ENCODE measurements around the gene EEF1AKMT2.

Gene EEF1AKMT2

GRCh38 chr10:124741922-124742412 lies 49.7 kb downstream of the EEF1AKMT2 start:
- Histone ChIP-seq H3K36me3 (replicated peaks) (no peaks in the 10 kb centered on the region), H3K27me3 (replicated peaks) (no peaks in the 10 kb centered on the region), H3K27ac (no peak overlapping the region), H3K4me3 (ENCODE audit: low read depth, low read length) (no peak overlapping the region)
- DNase-seq, result no peak
- TF ChIP-seq CTCF (IDR thresholded peaks at IDR 0.05; ENCODE audit: low read depth, low read length, missing control alignments), result no peak
- in situ Hi-C loops (cut with HindIII; ENCODE audit: low pct_ligation_motif_present, low sequenced_read_pairs), result no loop called here

GRCh38 chr10:124741281-124741921 lies 50.3 kb downstream of the EEF1AKMT2 start:
- Histone ChIP-seq H3K27ac (no peak overlapping the region), H3K4me3 (ENCODE audit: low read depth, low read length) (no peak overlapping the region), H3K27me3 (replicated peaks) (no peaks in the 10 kb centered on the region), H3K36me3 (replicated peaks) (no peaks in the 10 kb centered on the region)
- peak; percentile 69 for DNase-seq
- peak; percentile 87 for TF ChIP-seq CTCF (IDR thresholded peaks at IDR 0.05; ENCODE audit: low read depth, low read length, missing control alignments)
- in situ Hi-C loops (cut with HindIII; ENCODE audit: low pct_ligation_motif_present, low sequenced_read_pairs), result no loop called here

- H3K4me3 ChIP-seq (ENCODE audit: low read depth, low read length), result no peak overlapping the region
- in situ Hi-C loops (cut with HindIII; ENCODE audit: low pct_ligation_motif_present, low sequenced_read_pairs), result no loop called here
These were observed 51.1 kb downstream of the EEF1AKMT2 start for GRCh38 chr10:124740369-124741280.

GRCh38 chr10:124739986-124740368 lies 51.7 kb downstream of the EEF1AKMT2 start:
- in situ Hi-C loops (cut with HindIII; ENCODE audit: low pct_ligation_motif_present, low sequenced_read_pairs), result no loop called here
- no peak for DNase-seq
- Histone ChIP-seq H3K27ac (no peak overlapping the region), H3K36me3 (replicated peaks) (no peaks in the 10 kb centered on the region), H3K27me3 (replicated peaks) (no peaks in the 10 kb centered on the region), H3K4me3 (ENCODE audit: low read depth, low read length) (no peak overlapping the region)
- TF ChIP-seq CTCF (IDR thresholded peaks at IDR 0.05; ENCODE audit: low read depth, low read length, missing control alignments), result no peak

More at GRCh38 chr10:124740369-124741280, 51.1 kb downstream of the EEF1AKMT2 start:
- no peak for DNase-seq
- TF ChIP-seq CTCF (IDR thresholded peaks at IDR 0.05; ENCODE audit: low read depth, low read length, missing control alignments), result no peak
- Histone ChIP-seq H3K27ac (no peak overlapping the region), H3K36me3 (replicated peaks) (no peaks in the 10 kb centered on the region), H3K27me3 (replicated peaks) (no peaks in the 10 kb centered on the region)

GRCh38 chr10:124739119-124739921 lies 52.4 kb downstream of the EEF1AKMT2 start:
- DNase-seq, result no peak
- TF ChIP-seq CTCF (IDR thresholded peaks at IDR 0.05; ENCODE audit: low read depth, low read length, missing control alignments), result no peak
- no peaks in the 10 kb centered on the region for H3K36me3 ChIP-seq (replicated peaks)
- no peak overlapping the region for H3K4me3 ChIP-seq (ENCODE audit: low read depth, low read length)
- H3K27me3 ChIP-seq (replicated peaks), result no peaks in the 10 kb centered on the region
- in situ Hi-C loops (cut with HindIII; ENCODE audit: low pct_ligation_motif_present, low sequenced_read_pairs), result no loop called here
- H3K27ac ChIP-seq, result no peak overlapping the region
